Keratinocyte (primary cell): ENCODE results near the gene VPS41. TPM values are rescaled to one million over a fixed set of nuclear protein-coding genes. Genes with fewer than 3 reads are reported as not detected.

Experiments used
- DNase-seq: peaks from one replicate; pipeline ENCODE4 v3.0.0-alpha.2; 2011; ENCODE audit warnings: low read depth, missing footprints, low spot score
- FAIRE-seq: peaks from 2 replicates; lab custom pipeline; 2011; peaks lifted over from hg19 to GRCh38; lab: Jason Lieb, UNC
- H2AFZ ChIP-seq: 2 replicates; pipeline ENCODE4 v1.6.0; 2012; ENCODE audit warnings: low read length, control low read depth, inconsistent platforms; ENCODE audit not compliant: control insufficient read depth
- H3K27ac ChIP-seq: 2 replicates; pipeline ENCODE4 v1.5.1; 2011; ENCODE audit warnings: low read length; ENCODE audit not compliant: control insufficient read depth, insufficient read depth
- H3K27me3 ChIP-seq: 3 replicates; pipeline ENCODE4 v1.6.0; 2011; ENCODE audit warnings: low read length; ENCODE audit not compliant: control insufficient read depth, insufficient read depth; ENCODE audit errors: extremely low read depth
- H3K36me3 ChIP-seq, 2 experiments: 2 replicates in 1 of 2; 3 replicates in 1 of 2; pipeline ENCODE4 v1.5.1; 2011; ENCODE audit warnings: low read length in 2 of 2, mild to moderate bottlenecking in 1 of 2; ENCODE audit not compliant: control insufficient read depth in 2 of 2, insufficient read depth in 2 of 2; ENCODE audit errors: extremely low read depth in 1 of 2
- H3K4me1 ChIP-seq: 3 replicates; pipeline ENCODE4 v1.5.1; 2011; ENCODE audit warnings: low read length; ENCODE audit not compliant: control insufficient read depth, insufficient read depth; ENCODE audit errors: extremely low read depth
- H3K4me2 ChIP-seq: 3 replicates; pipeline ENCODE4 v1.6.0; 2011; ENCODE audit warnings: low read depth, low read length; ENCODE audit not compliant: control insufficient read depth, insufficient read depth; ENCODE audit errors: extremely low read depth
- H3K4me3 ChIP-seq, 3 experiments: fragments of 200-600 bp in 1 of 3; sonication (generic) in 1 of 3; 2 replicates in 2 of 3; 3 replicates in 1 of 3; pipeline ENCODE4 v1.5.1; 2011 to 2016; ENCODE audit warnings: low read length in 3 of 3, mild to moderate bottlenecking in 3 of 3, control low read depth in 2 of 3, inconsistent platforms in 1 of 3, low read depth in 1 of 3, mixed read lengths in 1 of 3, mixed run types in 1 of 3, moderate library complexity in 1 of 3; ENCODE audit not compliant: control insufficient read depth in 2 of 3, insufficient read depth in 2 of 3; ENCODE audit errors: extremely low read depth in 1 of 3
- H3K79me2 ChIP-seq: 2 replicates; pipeline ENCODE4 v1.6.0; 2012; ENCODE audit warnings: low read length; ENCODE audit not compliant: control insufficient read depth, insufficient read depth
- H3K9ac ChIP-seq: 3 replicates; pipeline ENCODE4 v1.6.0; 2011; ENCODE audit warnings: low read length; ENCODE audit not compliant: control insufficient read depth, insufficient read depth; ENCODE audit errors: extremely low read depth
- H3K9me1 ChIP-seq: 3 replicates; pipeline ENCODE4 v1.6.0; 2011; ENCODE audit warnings: low read length; ENCODE audit not compliant: control insufficient read depth, insufficient read depth; ENCODE audit errors: extremely low read depth
- H3K9me3 ChIP-seq: 2 replicates; pipeline ENCODE4 v1.5.1; 2012; ENCODE audit warnings: low read depth, low read length; ENCODE audit not compliant: control insufficient read depth
- H4K20me1 ChIP-seq: 3 replicates; pipeline ENCODE4 v1.6.0; 2011; ENCODE audit warnings: low read length; ENCODE audit not compliant: control insufficient read depth, insufficient read depth; ENCODE audit errors: extremely low read depth
- EZH2 ChIP-seq: IDR thresholded peaks from one replicate; pipeline ENCODE4 v1.6.1; 2012; ENCODE audit warnings: inconsistent platforms, mild to moderate bottlenecking, low read length, moderate library complexity
- dilution Hi-C: fragments of 300-500 bp; cut with MboI; formaldehyde crosslinking; loops from one replicate; pipeline ENCODE4 v1.7.0; 2020; ENCODE audit warnings: low sequenced_read_pairs; ENCODE audit not compliant: extremely low pct_ligation_motif_present
- polyA plus RNA-seq, 5 experiments: library from polyadenylated mRNA; depleted of rRNA in 3 of 5; stranded (reverse) in 3 of 5; stranded (forward) in 1 of 5; unstranded in 1 of 5; fragments of >200 nt; gene quantifications; 1 replicate in 1 of 5; 2 replicates in 3 of 5; 3 replicates in 1 of 5; pipeline versions ENCODE4 v1.2.1 to v1.2.3, GENCODE V29; 2011 to 2012; ENCODE audit warnings: missing spikeins in 2 of 5, low read depth in 1 of 5, low replicate concordance in 1 of 5
- TF ChIP-seq, protein P1 (sequence below), 3 experiments: IDR thresholded peaks in 1 of 3; conservative IDR thresholded peaks in 1 of 3; optimal IDR thresholded peaks in 1 of 3; 2 replicates in 2 of 3; 3 replicates in 1 of 3; pipeline versions ENCODE3 to v1.5.1; 2011; ENCODE audit warnings: low read length in 3 of 3, mild to moderate bottlenecking in 3 of 3, moderate library complexity in 2 of 3, control low read depth in 1 of 3, inconsistent platforms in 1 of 3; ENCODE audit not compliant: insufficient read depth in 2 of 3; ENCODE audit errors: extremely low read depth in 1 of 3

VPS41 gene
- polyA plus RNA-seq, 1 donor (not counting 4 experiments of a cell fraction or from before 2014, with no cell fraction given): 38.1 TPM

DNA sequence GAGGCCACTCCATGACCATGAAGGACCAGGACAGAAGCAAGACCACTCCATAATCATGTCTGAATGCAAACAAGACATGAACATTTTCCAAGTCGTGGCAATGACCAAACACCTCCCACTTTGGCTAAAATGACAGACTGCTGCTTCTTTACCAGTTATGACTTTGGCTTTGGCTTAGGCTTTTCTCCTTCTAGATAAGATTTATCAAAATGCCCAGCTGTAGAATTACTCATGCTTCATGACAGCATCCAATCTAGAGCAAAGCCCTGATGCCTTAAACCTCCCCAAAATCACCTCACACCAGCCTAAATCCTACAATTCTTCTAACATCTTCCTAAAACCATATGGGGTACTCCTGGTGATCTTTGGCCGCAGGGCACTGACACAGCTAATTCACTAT is 102.1 kb downstream of the VPS41 start:
- no peaks in the 10 kb centered on the region for H3K27me3 ChIP-seq
- no peaks in the 10 kb centered on the region for H3K4me1 ChIP-seq
- no peak for TF ChIP-seq EZH2
- TF ChIP-seq, protein P1, sequence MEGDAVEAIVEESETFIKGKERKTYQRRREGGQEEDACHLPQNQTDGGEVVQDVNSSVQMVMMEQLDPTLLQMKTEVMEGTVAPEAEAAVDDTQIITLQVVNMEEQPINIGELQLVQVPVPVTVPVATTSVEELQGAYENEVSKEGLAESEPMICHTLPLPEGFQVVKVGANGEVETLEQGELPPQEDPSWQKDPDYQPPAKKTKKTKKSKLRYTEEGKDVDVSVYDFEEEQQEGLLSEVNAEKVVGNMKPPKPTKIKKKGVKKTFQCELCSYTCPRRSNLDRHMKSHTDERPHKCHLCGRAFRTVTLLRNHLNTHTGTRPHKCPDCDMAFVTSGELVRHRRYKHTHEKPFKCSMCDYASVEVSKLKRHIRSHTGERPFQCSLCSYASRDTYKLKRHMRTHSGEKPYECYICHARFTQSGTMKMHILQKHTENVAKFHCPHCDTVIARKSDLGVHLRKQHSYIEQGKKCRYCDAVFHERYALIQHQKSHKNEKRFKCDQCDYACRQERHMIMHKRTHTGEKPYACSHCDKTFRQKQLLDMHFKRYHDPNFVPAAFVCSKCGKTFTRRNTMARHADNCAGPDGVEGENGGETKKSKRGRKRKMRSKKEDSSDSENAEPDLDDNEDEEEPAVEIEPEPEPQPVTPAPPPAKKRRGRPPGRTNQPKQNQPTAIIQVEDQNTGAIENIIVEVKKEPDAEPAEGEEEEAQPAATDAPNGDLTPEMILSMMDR (optimal IDR thresholded peaks at IDR 0.05 in 1 of 3, IDR thresholded peaks at IDR 0.05 in 1 of 3, conservative IDR thresholded peaks at IDR 0.05 in 1 of 3; ENCODE audit: extremely low read depth in 1 of 3, insufficient read depth in 2 of 3, low read length in 3 of 3): no peak
- dilution Hi-C loops: no loop called here
- no peak overlapping the region for H3K4me3 ChIP-seq
- FAIRE-seq: no peak
- no peak overlapping the region for H3K9ac ChIP-seq
- H3K4me2 ChIP-seq: no peak overlapping the region
- no peak for DNase-seq
- H3K36me3 ChIP-seq: no peaks in the 10 kb centered on the region
- H2AFZ ChIP-seq: no peak overlapping the region
- no peaks in the 10 kb centered on the region for H3K9me1 ChIP-seq
- no peaks in the 10 kb centered on the region for H3K9me3 ChIP-seq
- no peak overlapping the region for H3K27ac ChIP-seq
- no peaks in the 10 kb centered on the region for H3K79me2 ChIP-seq
- H4K20me1 ChIP-seq: no peaks in the 10 kb centered on the region

DNA sequence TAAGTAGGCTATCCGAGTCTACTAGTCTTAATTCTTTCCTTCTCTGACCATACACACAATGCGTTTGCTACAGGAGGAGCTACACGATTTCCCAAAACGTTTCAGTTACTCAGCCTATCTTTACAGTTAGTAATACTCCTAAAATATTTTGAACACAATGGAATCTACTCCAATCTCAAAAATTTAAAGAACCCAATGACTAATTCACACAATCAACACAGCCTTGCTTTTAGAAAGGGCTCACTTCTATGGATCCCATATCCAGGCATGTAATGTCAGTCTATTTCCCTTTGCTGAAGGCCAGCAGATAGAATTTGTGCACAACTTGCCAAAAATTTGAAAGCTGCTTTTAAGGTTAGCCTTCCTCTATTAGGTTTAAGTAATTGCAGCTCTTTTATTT is 107.2 kb downstream of the VPS41 start:
- dilution Hi-C loops: no loop called here

More for the DNA sequence above, 107.2 kb downstream of the VPS41 start:
- H3K27me3 ChIP-seq: no peaks in the 10 kb centered on the region
- no peaks in the 10 kb centered on the region for H3K9me1 ChIP-seq
- FAIRE-seq (no peak), DNase-seq (no peak)
- no peaks in the 10 kb centered on the region for H3K9me3 ChIP-seq
- H3K27ac ChIP-seq: no peak overlapping the region
- H3K79me2 ChIP-seq: no peaks in the 10 kb centered on the region
- H3K36me3 ChIP-seq: no peaks in the 10 kb centered on the region
- H3K4me2 ChIP-seq: no peak overlapping the region
- H3K4me1 ChIP-seq: no peaks in the 10 kb centered on the region
- H3K9ac ChIP-seq: no peak overlapping the region
- no peak overlapping the region for H2AFZ ChIP-seq
- TF ChIP-seq, protein P1 (optimal IDR thresholded peaks at IDR 0.05 in 1 of 3, IDR thresholded peaks at IDR 0.05 in 1 of 3, conservative IDR thresholded peaks at IDR 0.05 in 1 of 3; ENCODE audit: extremely low read depth in 1 of 3, insufficient read depth in 2 of 3, low read length in 3 of 3): no peak
- TF ChIP-seq EZH2: no peak
- no peak overlapping the region for H3K4me3 ChIP-seq
- no peaks in the 10 kb centered on the region for H4K20me1 ChIP-seq
